Measurements from ENCODE around the gene ELAVL3. TPM values are rescaled to one million over a fixed set of nuclear protein-coding genes. Genes with fewer than 3 reads are reported as not detected.

The ELAVL3 gene
- total RNA-seq, 1 experiment from 2014 or later = not detected

GRCh38 chr19:11435833-11436313 is 45.0 kb downstream of the ELAVL3 start:
- in situ Hi-C loops (cut with HindIII; ENCODE audit: low pct_unique_long_range_greater_than_20kb, low sequenced_read_pairs) = no loop called here
- POLR2A ChIA-PET = interaction anchor here (0.6 kb wide), 1 partner anchor 223 kb away, joined by 5 read pairs; no protein-coding TSS in a partner anchor
- peaks cover 9% of the 10 kb centered on the region for H3K4me1 ChIP-seq (ENCODE audit: control insufficient read depth, insufficient read depth, low read length)
- CTCF ChIA-PET = interaction anchor here (0.6 to 0.9 kb wide), 3 partner anchors 16 to 210 kb away, joined by 3 to 11 read pairs (median 6); no protein-coding TSS in a partner anchor
- H3K27ac ChIP-seq (ENCODE audit: low read length) = peak overlapping the region; percentile 87
- ATAC-seq (0 out of 2 replicates have a peak, but pooled peaks have one; percentile 4), DNase-seq (ENCODE audit: low read depth, low spot score) (no peak)
- intact Hi-C loops (cut with micrococcal nuclease; ENCODE audit: unreplicated experiment) = no loop called here
- peak overlapping the region; percentile 89 to 91 for H3K4me3 ChIP-seq (ENCODE audit: low read depth in 2 of 2, low read length in 2 of 2)
- H3K36me3 ChIP-seq (ENCODE audit: control insufficient read depth, insufficient read depth, low read length) = no peaks in the 10 kb centered on the region; the same call in 1 of the 2 replicates
- H3K9me3 ChIP-seq (ENCODE audit: control insufficient read depth, insufficient read depth, low read depth, low read length) = no peaks in the 10 kb centered on the region
- TF ChIP-seq CTCF (IDR thresholded peaks at IDR 0.05) = no peak
- no peak for TF ChIP-seq TCF7L2 (IDR thresholded peaks at IDR 0.05; ENCODE audit: low read depth, low read length)
- no peak for TF ChIP-seq REST (IDR thresholded peaks at IDR 0.05; ENCODE audit: insufficient read depth in 1 of 2, low read depth in 2 of 2, low read length in 1 of 2)
- TF ChIP-seq POLR2AphosphoS5 (IDR thresholded peaks at IDR 0.05; ENCODE audit: low read depth, low read length) = no peak
- TF ChIP-seq SIN3A (IDR thresholded peaks at IDR 0.05; ENCODE audit: borderline replicate concordance, insufficient read depth, low read depth, low read length) = no peak
- no peaks in the 10 kb centered on the region for H3K27me3 ChIP-seq (ENCODE audit: control insufficient read depth, insufficient read depth, low read length)
- BruUV-seq (replicated peaks) = TSS peak; percentile 94

- Histone ChIP-seq H3K27ac (ENCODE audit: low read length) (peak within 1 kb of the TSS; percentile 87), H3K9me3 (ENCODE audit: control insufficient read depth, insufficient read depth, low read depth, low read length) (no peaks in the 10 kb centered on the region), H3K36me3 (ENCODE audit: control insufficient read depth, insufficient read depth, low read length) (no peaks in the 10 kb centered on the region; the same call in 1 of the 2 replicates), H3K4me1 (ENCODE audit: control insufficient read depth, insufficient read depth, low read length) (peaks cover 9% of the 10 kb centered on the region), H3K27me3 (ENCODE audit: control insufficient read depth, insufficient read depth, low read length) (no peaks in the 10 kb centered on the region), H3K4me3 (ENCODE audit: low read depth in 2 of 2, low read length in 2 of 2) (peak within 1 kb of the TSS; percentile 89 to 91)
- no TSS peak for BruUV-seq (replicated peaks)
- ChIA-PET CTCF (interaction anchor here (0.6 to 0.9 kb wide), 3 partner anchors 17 to 210 kb away, joined by 3 to 11 read pairs (median 6); no protein-coding TSS in a partner anchor), POLR2A (interaction anchor here (0.5 to 0.6 kb wide), 2 partner anchors 30 to 222 kb away, joined by 4 to 5 read pairs; no protein-coding TSS in a partner anchor)
- in situ Hi-C loops (cut with HindIII; ENCODE audit: low pct_unique_long_range_greater_than_20kb, low sequenced_read_pairs) = no loop called here
- TF ChIP-seq CTCF (IDR thresholded peaks at IDR 0.05) (peak; percentile 87), REST (IDR thresholded peaks at IDR 0.05; ENCODE audit: insufficient read depth in 1 of 2, low read depth in 2 of 2, low read length in 1 of 2) (no peak), SIN3A (IDR thresholded peaks at IDR 0.05; ENCODE audit: borderline replicate concordance, insufficient read depth, low read depth, low read length) (0 out of 2 replicates have a peak, but pooled peaks have one; percentile 62), POLR2AphosphoS5 (IDR thresholded peaks at IDR 0.05; ENCODE audit: low read depth, low read length) (peak; percentile 83), TCF7L2 (IDR thresholded peaks at IDR 0.05; ENCODE audit: low read depth, low read length) (0 out of 2 replicates have a peak, but pooled peaks have one; percentile 28)
- intact Hi-C loops (cut with micrococcal nuclease; ENCODE audit: unreplicated experiment) = no loop called here
- ATAC-seq = peak; percentile 98
- DNase-seq (ENCODE audit: low read depth, low spot score) = peak; percentile 97
Observed at GRCh38 chr19:11435057-11435832, 45.6 kb downstream of the ELAVL3 start, which contains the start of the genes ODAD3 and PRKCSH. ODAD3 (minus strand) TSS chr19:11435121; CDS start chr19:11435016, 105 bp downstream. PRKCSH (plus strand) TSS chr19:11435635; CDS start chr19:11436118, 483 bp downstream.
